Tibial artery (tissue), 4 donors: ENCODE data around the gene LY9.

Experiments
- DNase-seq, 2 donors: peaks; one replicate each; pipeline ENCODE4 v3.0.0-alpha.2; 2019
- H3K27ac ChIP-seq, 2 donors: fragments of 200-600 bp; sonication (generic) in 1 of 2; 1 replicate in 1 of 2; 2 replicates in 1 of 2; pipeline ENCODE4 v1.5.1; 2018 to 2019; ENCODE audit warnings: mild to moderate bottlenecking in 1 of 2
- H3K27me3 ChIP-seq, 2 donors: fragments of 200-600 bp; sonication (generic) in 1 of 2; one replicate each; pipeline versions ENCODE4 v1.5.1 to v1.6.0; 2016 to 2019
- H3K36me3 ChIP-seq, 3 donors: fragments of 200-600 bp; sonication (generic) in 2 of 3; one replicate each; pipeline ENCODE4 v1.5.1; 2016 to 2019; ENCODE audit warnings: mild to moderate bottlenecking in 2 of 3
- H3K4me1 ChIP-seq, 4 donors: fragments of 200-600 bp; sonication (generic) in 2 of 4; 1 replicate in 3 of 4; 2 replicates in 1 of 4; pipeline ENCODE4 v1.5.1; 2016 to 2019
- H3K4me3 ChIP-seq, 2 donors: fragments of 200-600 bp; sonication (generic) in 1 of 2; 1 replicate in 1 of 2; 2 replicates in 1 of 2; pipeline ENCODE4 v1.5.1; 2018 to 2019; ENCODE audit warnings: mild to moderate bottlenecking in 2 of 2
- H3K9me3 ChIP-seq, 3 donors: fragments of 200-600 bp; sonication (generic) in 1 of 3; one replicate each; pipeline ENCODE4 v1.5.1; 2016 to 2019
- CTCF ChIP-seq, 2 experiments: fragments of 200-600 bp in 1 of 2; fragments of 450-650 bp in 1 of 2; IDR thresholded peaks; one replicate each; pipeline ENCODE4 v1.5.1; 2017 to 2019; ENCODE audit warnings: antibody characterized with exemption in 2 of 2, mild to moderate bottlenecking in 1 of 2, moderate library complexity in 1 of 2
- intact Hi-C: fragments of 100-400 bp; cut with DNase I; formaldehyde crosslinking; loops from one replicate; pipeline ENCODE4 v1.15.0; 2023; ENCODE audit warnings: low total_unique reads

The LY9 gene, protein sequence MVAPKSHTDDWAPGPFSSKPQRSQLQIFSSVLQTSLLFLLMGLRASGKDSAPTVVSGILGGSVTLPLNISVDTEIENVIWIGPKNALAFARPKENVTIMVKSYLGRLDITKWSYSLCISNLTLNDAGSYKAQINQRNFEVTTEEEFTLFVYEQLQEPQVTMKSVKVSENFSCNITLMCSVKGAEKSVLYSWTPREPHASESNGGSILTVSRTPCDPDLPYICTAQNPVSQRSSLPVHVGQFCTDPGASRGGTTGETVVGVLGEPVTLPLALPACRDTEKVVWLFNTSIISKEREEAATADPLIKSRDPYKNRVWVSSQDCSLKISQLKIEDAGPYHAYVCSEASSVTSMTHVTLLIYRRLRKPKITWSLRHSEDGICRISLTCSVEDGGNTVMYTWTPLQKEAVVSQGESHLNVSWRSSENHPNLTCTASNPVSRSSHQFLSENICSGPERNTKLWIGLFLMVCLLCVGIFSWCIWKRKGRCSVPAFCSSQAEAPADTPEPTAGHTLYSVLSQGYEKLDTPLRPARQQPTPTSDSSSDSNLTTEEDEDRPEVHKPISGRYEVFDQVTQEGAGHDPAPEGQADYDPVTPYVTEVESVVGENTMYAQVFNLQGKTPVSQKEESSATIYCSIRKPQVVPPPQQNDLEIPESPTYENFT

GRCh38 chr1:160795951-160796383, at the start of gene LY9:
Gene LY9 (plus strand): TSS chr1:160796174. CDS start chr1:160796188, 14 bp downstream.
- intact Hi-C loops, result no loop called here
- H3K27me3 ChIP-seq, result no peaks in the 10 kb centered on the region
- no peak within 1 kb of the TSS for H3K4me3 ChIP-seq
- H3K4me1 ChIP-seq, result no peaks in the 10 kb centered on the region
- H3K36me3 ChIP-seq, result no peaks in the 10 kb centered on the region
- H3K27ac ChIP-seq, result no peak within 1 kb of the TSS
- no peak for TF ChIP-seq CTCF (IDR thresholded peaks at IDR 0.05)
- H3K9me3 ChIP-seq, result no peaks in the 10 kb centered on the region
- no peak for DNase-seq

DNA sequence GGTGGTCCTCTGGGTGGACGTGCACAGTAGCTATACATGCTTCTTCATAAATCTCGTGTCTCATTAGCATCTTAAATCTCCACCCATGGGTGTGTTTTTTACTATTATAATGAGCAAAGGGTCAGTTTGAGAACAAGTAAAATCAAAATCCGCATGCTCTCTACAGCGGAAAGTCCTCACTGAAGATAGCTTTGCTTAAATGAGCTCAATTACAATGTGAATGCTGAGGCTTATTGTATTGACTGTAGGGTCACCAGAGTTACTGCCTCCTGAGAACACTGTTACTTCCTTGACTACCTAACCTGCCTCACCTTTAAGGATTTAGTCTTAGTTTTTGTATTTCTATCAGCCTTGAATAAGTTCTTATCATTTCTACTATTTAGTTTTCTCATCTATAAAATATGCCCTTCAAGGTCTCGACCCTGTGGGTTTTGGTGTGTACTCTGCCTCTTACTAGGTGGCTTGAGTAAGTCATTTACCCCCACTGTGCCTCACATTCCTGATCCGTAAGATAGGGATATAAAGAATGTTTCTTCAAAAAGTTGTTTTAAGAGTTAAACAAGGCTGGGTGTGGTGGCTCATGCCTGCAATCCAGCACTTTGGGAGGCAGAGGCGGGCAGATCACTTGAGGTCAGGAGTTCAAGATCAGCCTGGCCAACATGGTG, 49.0 kb upstream of the LY9 start:
- no peaks in the 10 kb centered on the region for H3K4me1 ChIP-seq
- H3K9me3 ChIP-seq, result no peaks in the 10 kb centered on the region
- intact Hi-C loops, result no loop called here
- H3K36me3 ChIP-seq, result no peaks in the 10 kb centered on the region
- DNase-seq, result no peak
- no peak overlapping the region for H3K27ac ChIP-seq
- no peak overlapping the region for H3K4me3 ChIP-seq
- TF ChIP-seq CTCF (IDR thresholded peaks at IDR 0.05), result no peak
- no peaks in the 10 kb centered on the region for H3K27me3 ChIP-seq

GRCh38 chr1:160747717-160748116, 48.3 kb upstream of the LY9 start:
- Histone ChIP-seq H3K4me1 (no peaks in the 10 kb centered on the region), H3K9me3 (no peaks in the 10 kb centered on the region), H3K27me3 (no peaks in the 10 kb centered on the region), H3K36me3 (no peaks in the 10 kb centered on the region), H3K27ac (no peak overlapping the region), H3K4me3 (no peak overlapping the region)
- no peak for TF ChIP-seq CTCF (IDR thresholded peaks at IDR 0.05)
- DNase-seq, result no peak
- intact Hi-C loops, result no loop called here

DNA sequence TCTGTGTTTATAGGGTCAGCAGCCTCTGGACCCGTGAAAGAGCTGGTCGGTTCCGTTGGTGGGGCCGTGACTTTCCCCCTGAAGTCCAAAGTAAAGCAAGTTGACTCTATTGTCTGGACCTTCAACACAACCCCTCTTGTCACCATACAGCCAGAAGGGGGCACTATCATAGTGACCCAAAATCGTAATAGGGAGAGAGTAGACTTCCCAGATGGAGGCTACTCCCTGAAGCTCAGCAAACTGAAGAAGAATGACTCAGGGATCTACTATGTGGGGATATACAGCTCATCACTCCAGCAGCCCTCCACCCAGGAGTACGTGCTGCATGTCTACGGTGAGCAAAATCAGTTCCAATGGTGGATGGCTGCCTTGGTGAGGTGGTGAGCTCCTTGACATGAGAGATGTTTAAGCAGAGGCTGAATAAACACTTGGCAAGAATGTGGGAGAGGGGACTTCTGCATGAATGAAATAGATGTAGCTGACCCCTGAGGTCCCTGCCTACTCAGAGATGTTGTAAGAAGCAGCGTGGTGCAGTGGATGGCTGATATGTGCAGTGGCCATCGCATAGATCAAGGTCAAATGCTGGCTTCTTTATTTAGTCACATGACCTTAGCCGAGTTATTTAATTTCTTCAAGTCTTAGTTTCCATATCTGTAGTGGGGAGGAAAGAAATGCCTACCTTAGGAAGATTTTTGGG, 47.6 kb upstream of the LY9 start:
- TF ChIP-seq CTCF (IDR thresholded peaks at IDR 0.05), result no peak
- Histone ChIP-seq H3K4me1 (no peaks in the 10 kb centered on the region), H3K4me3 (no peak overlapping the region), H3K9me3 (no peaks in the 10 kb centered on the region), H3K27me3 (no peaks in the 10 kb centered on the region), H3K27ac (no peak overlapping the region), H3K36me3 (no peaks in the 10 kb centered on the region)
- DNase-seq, result no peak
- intact Hi-C loops, result no loop called here

DNA sequence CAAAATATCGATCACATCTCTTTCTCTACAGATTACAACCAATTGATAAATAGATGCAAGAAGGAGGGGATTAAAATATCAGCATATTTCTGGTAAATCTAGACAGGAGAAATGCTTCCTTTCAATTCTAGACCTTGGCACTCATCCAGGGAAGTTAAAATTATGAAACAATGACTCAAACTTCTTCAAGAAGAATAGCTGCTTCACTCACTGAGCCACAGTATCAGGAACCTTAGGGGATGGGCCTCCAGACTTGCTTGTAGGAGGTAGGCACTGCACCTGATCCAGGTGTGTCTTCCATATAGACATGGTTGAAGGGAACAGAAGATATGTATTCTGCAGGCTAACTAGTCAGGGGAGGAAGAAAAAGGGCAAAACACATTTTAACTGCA, 47.1 kb upstream of the LY9 start:
- intact Hi-C loops, result no loop called here
- Histone ChIP-seq H3K9me3 (no peaks in the 10 kb centered on the region), H3K36me3 (no peaks in the 10 kb centered on the region), H3K4me1 (no peaks in the 10 kb centered on the region), H3K27me3 (no peaks in the 10 kb centered on the region), H3K27ac (no peak overlapping the region), H3K4me3 (no peak overlapping the region)
- TF ChIP-seq CTCF (IDR thresholded peaks at IDR 0.05), result no peak
- no peak for DNase-seq
